Body of pancreas (tissue), 4 donors: Measurements from ENCODE around the gene AGMO. TPM values are rescaled to one million over a fixed set of nuclear protein-coding genes. Genes with fewer than 3 reads are reported as not detected.

ENCODE experiments used
- ATAC-seq: fragments of 150-250 bp; one replicate; pipeline ENCODE4 v1.9.1; 2016
- DNase-seq, 4 donors: peaks; one replicate each; pipeline ENCODE4 v3.0.0-alpha.2; 2019
- H3K27ac ChIP-seq, 4 donors: fragments of 200-600 bp; sonication (generic); 1 replicate in 3 of 4; 2 replicates in 1 of 4; pipeline versions ENCODE4 v1.5.1 to v1.6.1; 2016 to 2019; ENCODE audit warnings: mild to moderate bottlenecking in 1 of 4, mixed read lengths in 1 of 4, moderate library complexity in 1 of 4
- H3K27me3 ChIP-seq, 2 donors: fragments of 200-600 bp; sonication (generic); one replicate each; pipeline ENCODE4 v1.6.0; 2016; ENCODE audit warnings: mild to moderate bottlenecking in 1 of 2
- H3K36me3 ChIP-seq, 2 donors: fragments of 200-600 bp; sonication (generic); replicated peaks in 1 of 2; 2 replicates each; pipeline ENCODE4 v1.5.1; 2016; ENCODE audit warnings: low read depth in 2 of 2; ENCODE audit not compliant: insufficient read depth in 1 of 2
- H3K4me1 ChIP-seq: fragments of 200-600 bp; sonication (generic); one replicate; pipeline ENCODE4 v1.6.0; 2016
- H3K4me3 ChIP-seq, 2 donors: fragments of 200-600 bp; sonication (generic); 1 replicate in 1 of 2; 2 replicates in 1 of 2; pipeline ENCODE4 v1.5.1; 2016 to 2019
- H3K9me3 ChIP-seq, 3 donors: fragments of 200-600 bp; sonication (generic); 1 replicate in 2 of 3; 2 replicates in 1 of 3; pipeline ENCODE4 v1.5.1; 2016
- CTCF ChIP-seq, 7 experiments: fragments of 450-650 bp in 4 of 7; fragments of 200-600 bp in 3 of 7; sonication (generic) in 3 of 7; IDR thresholded peaks; one replicate each; pipeline ENCODE4 v1.5.1; 2016 to 2019; ENCODE audit warnings: antibody characterized with exemption in 7 of 7
- POLR2A ChIP-seq, 3 donors: fragments of 450-650 bp; IDR thresholded peaks; one replicate each; pipeline ENCODE4 v1.6.1; 2016; ENCODE audit warnings: antibody characterized with exemption in 3 of 3, mild to moderate bottlenecking in 2 of 3
- WGBS, 2 donors: methylation state at CpG; one replicate each; pipeline ENCODE4 v1.1.5; 2017; 5-methylcytosine and 5-hydroxymethylcytosine counted together
- intact Hi-C: fragments of 100-400 bp; cut with DNase I; formaldehyde crosslinking; loops from one replicate; pipeline ENCODE4 v1.15.1; 2023
- total RNA-seq, 2 donors: library from RNA; depleted of rRNA; stranded (reverse); fragments of >200 nt; gene quantifications; one replicate each; pipeline ENCODE4 v1.1.0, GENCODE V29; 2016

The AGMO gene
- total RNA-seq, 2 donors from 2014 or later: 0.52 TPM; not detected in 1

GRCh38 chr7:15581352-15581951, 19.6 kb upstream of the AGMO start:
- H3K27me3 ChIP-seq: no peaks in the 10 kb centered on the region
- H3K36me3 ChIP-seq: no peaks in the 10 kb centered on the region
- H3K4me1 ChIP-seq: no peaks in the 10 kb centered on the region
- 41% methylated on average over 3 of the region's 3 CpGs for WGBS, 2 donors
- H3K4me3 ChIP-seq: no peak overlapping the region
- TF ChIP-seq CTCF (IDR thresholded peaks at IDR 0.05) (no peak), POLR2A (IDR thresholded peaks at IDR 0.05) (no peak)
- DNase-seq: no peak
- ATAC-seq: no peak
- H3K9me3 ChIP-seq: no peaks in the 10 kb centered on the region
- intact Hi-C loops: no loop called here
- no peak overlapping the region for H3K27ac ChIP-seq

GRCh38 chr7:15580604-15581351, 19.0 kb upstream of the AGMO start:
- Histone ChIP-seq H3K36me3 (no peaks in the 10 kb centered on the region), H3K27ac (no peak overlapping the region), H3K9me3 (no peaks in the 10 kb centered on the region), H3K4me1 (no peaks in the 10 kb centered on the region), H3K27me3 (no peaks in the 10 kb centered on the region), H3K4me3 (no peak overlapping the region)
- ATAC-seq (no peak), DNase-seq (no peak)
- TF ChIP-seq CTCF (IDR thresholded peaks at IDR 0.05) (no peak), POLR2A (IDR thresholded peaks at IDR 0.05) (no peak)
- intact Hi-C loops: no loop called here
- WGBS, 2 donors: 51 to 53% methylated on average over 3 of the region's 3 CpGs

- TF ChIP-seq CTCF (IDR thresholded peaks at IDR 0.05): no peak
- no peak for TF ChIP-seq POLR2A (IDR thresholded peaks at IDR 0.05)
- Histone ChIP-seq H3K4me1 (no peaks in the 10 kb centered on the region), H3K9me3 (no peaks in the 10 kb centered on the region), H3K27me3 (no peaks in the 10 kb centered on the region), H3K36me3 (no peaks in the 10 kb centered on the region), H3K4me3 (no peak overlapping the region), H3K27ac (no peak overlapping the region)
- no peak for ATAC-seq
- DNase-seq: no peak
- intact Hi-C loops: no loop called here
- 93 to 94% methylated on average over 2 of the region's 2 CpGs for WGBS, 2 donors
These were observed 15.8 kb upstream of the AGMO start for GRCh38 chr7:15577600-15577999.

- H3K36me3 ChIP-seq: no peaks in the 10 kb centered on the region
- H3K27me3 ChIP-seq: no peaks in the 10 kb centered on the region
- no peak overlapping the region for H3K27ac ChIP-seq
- ATAC-seq (no peak), DNase-seq (no peak)
- H3K9me3 ChIP-seq: no peaks in the 10 kb centered on the region
- intact Hi-C loops: no loop called here
- H3K4me3 ChIP-seq: no peak overlapping the region
- no peaks in the 10 kb centered on the region for H3K4me1 ChIP-seq
- TF ChIP-seq POLR2A (IDR thresholded peaks at IDR 0.05): no peak
- no peak for TF ChIP-seq CTCF (IDR thresholded peaks at IDR 0.05)
- WGBS, 2 donors: 31 to 32% methylated on average over 3 of the region's 3 CpGs
These were observed 9.6 kb upstream of the AGMO start for GRCh38 chr7:15571301-15571878.
